NCI-H1694 (cell line): Measurements from ENCODE around the gene FMN1.

Experiments
- DNase-seq: peaks from one replicate; lab custom pipeline; 2025; lab: John Stamatoyannopoulos, UW

Gene FMN1

GRCh38 chr15:33048255-33048654 lies 146.3 kb downstream of the FMN1 start:
- DNase-seq = no peak

DNA sequence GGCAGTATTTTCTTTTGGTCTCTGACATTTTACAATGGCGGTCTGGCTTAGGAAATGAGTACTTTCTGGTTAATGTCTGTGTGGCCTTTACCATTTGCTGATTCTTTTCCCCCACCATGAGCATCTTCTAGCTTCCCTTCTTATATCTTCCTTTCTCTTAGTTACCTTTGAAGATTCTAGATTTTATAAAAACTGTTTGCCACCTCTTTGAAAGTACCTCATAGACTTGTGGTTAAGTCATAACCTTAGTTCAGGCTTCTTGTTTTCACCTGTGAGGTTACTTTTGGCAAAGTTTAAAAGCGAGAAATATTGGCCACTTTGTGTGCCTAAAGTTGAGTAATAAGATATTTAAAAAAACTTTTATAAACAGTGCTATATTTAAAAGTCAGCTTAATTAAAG lies 147.4 kb downstream of the FMN1 start:
- DNase-seq = no peak

GRCh38 chr15:33046329-33046728 lies 148.2 kb downstream of the FMN1 start:
- no peak for DNase-seq

GRCh38 chr15:33045066-33045810 lies 149.3 kb downstream of the FMN1 start:
- no peak for DNase-seq

GRCh38 chr15:33044598-33044997 lies 149.9 kb downstream of the FMN1 start:
- no peak for DNase-seq

GRCh38 chr15:33043636-33044035 lies 150.9 kb downstream of the FMN1 start:
- DNase-seq = no peak

DNA sequence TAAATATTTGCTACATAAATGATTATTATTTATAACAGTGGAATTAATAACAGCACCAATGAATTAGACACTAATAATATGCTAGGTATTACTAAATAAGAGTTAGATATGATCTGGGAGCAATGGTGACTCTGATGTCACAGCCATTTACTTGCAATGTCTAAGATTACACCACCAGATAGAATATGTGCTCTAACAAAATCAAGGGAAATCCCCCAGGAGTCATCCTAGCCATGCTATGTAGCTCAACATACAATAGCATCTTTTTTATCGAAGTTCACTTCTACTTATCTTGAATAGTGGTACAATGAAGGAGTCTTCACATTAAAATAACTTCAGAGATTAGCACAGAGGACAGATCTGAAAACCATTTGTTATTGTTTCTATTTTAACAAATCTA lies 154.0 kb downstream of the FMN1 start:
- DNase-seq = no peak

GRCh38 chr15:33034588-33034987 lies 159.9 kb downstream of the FMN1 start:
- no peak for DNase-seq

- DNase-seq = no peak
Observed at GRCh38 chr15:33032053-33032452, 162.5 kb downstream of the FMN1 start.

GRCh38 chr15:33031324-33031821 lies 163.1 kb downstream of the FMN1 start:
- DNase-seq = no peak

GRCh38 chr15:33030315-33030714 lies 164.2 kb downstream of the FMN1 start:
- DNase-seq = no peak

GRCh38 chr15:33029109-33029652 lies 165.3 kb downstream of the FMN1 start:
- DNase-seq = no peak

DNA sequence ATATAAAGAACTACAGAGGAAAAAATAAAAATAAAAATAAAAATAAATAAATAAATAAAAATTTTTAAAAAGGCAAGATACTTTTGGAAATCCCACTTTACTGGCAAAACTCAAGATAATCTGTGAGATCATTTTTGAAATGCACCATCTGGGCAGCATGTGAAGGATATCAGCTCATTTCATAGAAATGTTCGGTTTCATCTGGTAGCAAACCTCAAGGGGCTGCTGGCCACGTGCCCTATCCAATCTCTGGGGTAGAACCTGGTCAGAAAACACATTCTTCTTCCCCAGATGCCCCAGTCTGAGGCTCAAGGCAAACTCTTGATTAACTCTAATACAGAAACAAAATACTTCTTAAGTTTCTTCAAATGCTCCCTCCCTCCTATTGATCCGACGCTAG lies 166.0 kb downstream of the FMN1 start:
- no peak for DNase-seq

- no peak for DNase-seq
Observed at GRCh38 chr15:33027306-33028035, 167.0 kb downstream of the FMN1 start.

DNA sequence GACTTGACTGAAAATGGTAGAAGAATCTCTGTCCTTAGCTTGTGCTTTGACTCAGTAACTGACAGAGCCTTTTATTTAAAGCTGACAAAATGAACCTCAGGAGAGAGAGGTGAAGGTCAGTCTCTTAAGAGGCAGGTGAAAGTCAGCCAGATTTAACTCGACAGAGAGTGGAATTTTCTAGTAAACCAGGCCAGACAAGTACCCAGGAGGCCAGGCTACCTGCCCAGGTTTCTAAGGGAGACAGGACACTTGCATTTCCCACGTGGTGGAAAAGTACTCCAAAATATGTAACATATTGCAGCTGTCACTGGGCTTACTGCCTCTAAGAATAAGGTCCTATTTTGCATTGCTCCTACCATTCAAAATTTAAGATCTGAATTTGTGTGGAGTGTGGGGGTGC lies 167.9 kb downstream of the FMN1 start:
- DNase-seq = no peak

GRCh38 chr15:33022629-33023028 lies 171.9 kb downstream of the FMN1 start:
- DNase-seq = no peak

GRCh38 chr15:33021806-33022389 lies 172.6 kb downstream of the FMN1 start:
- DNase-seq = no peak

GRCh38 chr15:33019354-33019981 lies 175.0 kb downstream of the FMN1 start:
- no peak for DNase-seq

GRCh38 chr15:33016405-33017024 lies 178.0 kb downstream of the FMN1 start:
- no peak for DNase-seq

GRCh38 chr15:33014586-33014985 lies 179.9 kb downstream of the FMN1 start:
- DNase-seq = no peak

- DNase-seq = no peak
Observed at GRCh38 chr15:33013827-33014445, 180.6 kb downstream of the FMN1 start.
